Measurements from ENCODE around the gene EP300. TPM values are rescaled to one million over a fixed set of nuclear protein-coding genes. Genes with fewer than 3 reads are reported as not detected.

Gene EP300
- total and polyA plus RNA-seq, 4 donors, result 14.9 to 177 (median 44.4) TPM

DNA sequence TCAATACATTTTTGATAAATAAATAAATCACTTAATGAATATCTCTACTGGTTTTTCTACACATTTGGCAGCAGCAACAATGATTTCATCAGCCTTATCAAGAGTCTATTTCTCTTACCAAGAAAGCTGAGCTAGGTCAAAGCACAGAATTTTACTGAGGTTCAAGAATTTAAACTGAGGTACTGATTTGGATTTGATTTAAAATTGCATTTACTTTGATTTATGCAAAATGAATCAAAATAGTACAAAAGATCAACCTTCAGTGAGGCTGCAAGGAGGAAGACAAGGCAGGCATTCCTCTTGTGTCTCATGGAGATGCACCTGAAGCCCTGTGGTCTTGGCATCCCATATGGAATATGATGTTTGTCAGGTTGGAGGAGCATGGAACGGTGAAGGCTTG, 15.5 kb upstream of the EP300 start:
- no peak overlapping the region for H3K27ac ChIP-seq (ENCODE audit: low read depth in 1 of 2, low read length in 1 of 2)
- ATAC-seq (ENCODE audit: insufficient read depth, low FRiP score) (no peak), DNase-seq (no peak)
- no peaks in the 10 kb centered on the region for H3K27me3 ChIP-seq (ENCODE audit: control insufficient read depth in 3 of 3, insufficient read depth in 3 of 3, low read length in 2 of 3)
- no peaks in the 10 kb centered on the region for H3K4me1 ChIP-seq (ENCODE audit: control insufficient read depth in 5 of 5, insufficient read depth in 5 of 5, low read length in 5 of 5)
- H3K4me3 ChIP-seq, result no peak overlapping the region
- H3K9ac ChIP-seq (ENCODE audit: insufficient read depth in 1 of 2, low read length in 2 of 2), result no peak overlapping the region
- TF ChIP-seq, protein P1, sequence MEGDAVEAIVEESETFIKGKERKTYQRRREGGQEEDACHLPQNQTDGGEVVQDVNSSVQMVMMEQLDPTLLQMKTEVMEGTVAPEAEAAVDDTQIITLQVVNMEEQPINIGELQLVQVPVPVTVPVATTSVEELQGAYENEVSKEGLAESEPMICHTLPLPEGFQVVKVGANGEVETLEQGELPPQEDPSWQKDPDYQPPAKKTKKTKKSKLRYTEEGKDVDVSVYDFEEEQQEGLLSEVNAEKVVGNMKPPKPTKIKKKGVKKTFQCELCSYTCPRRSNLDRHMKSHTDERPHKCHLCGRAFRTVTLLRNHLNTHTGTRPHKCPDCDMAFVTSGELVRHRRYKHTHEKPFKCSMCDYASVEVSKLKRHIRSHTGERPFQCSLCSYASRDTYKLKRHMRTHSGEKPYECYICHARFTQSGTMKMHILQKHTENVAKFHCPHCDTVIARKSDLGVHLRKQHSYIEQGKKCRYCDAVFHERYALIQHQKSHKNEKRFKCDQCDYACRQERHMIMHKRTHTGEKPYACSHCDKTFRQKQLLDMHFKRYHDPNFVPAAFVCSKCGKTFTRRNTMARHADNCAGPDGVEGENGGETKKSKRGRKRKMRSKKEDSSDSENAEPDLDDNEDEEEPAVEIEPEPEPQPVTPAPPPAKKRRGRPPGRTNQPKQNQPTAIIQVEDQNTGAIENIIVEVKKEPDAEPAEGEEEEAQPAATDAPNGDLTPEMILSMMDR (IDR thresholded peaks at IDR 0.05; ENCODE audit: control extremely low read depth, extremely low read depth), result no peak
- no peaks in the 10 kb centered on the region for H3K9me3 ChIP-seq (ENCODE audit: control insufficient read depth in 4 of 4, insufficient read depth in 3 of 4, low read length in 3 of 4)
- H3K36me3 ChIP-seq (ENCODE audit: control insufficient read depth in 4 of 4, insufficient read depth in 4 of 4, low read length in 4 of 4), result no peaks in the 10 kb centered on the region
- 91% methylated on average over 1 of the region's 1 CpG for WGBS, 2 donors

GRCh38 chr22:41078931-41079330, 13.5 kb upstream of the EP300 start:
- ATAC-seq (ENCODE audit: insufficient read depth, low FRiP score) (no peak), DNase-seq (no peak)
- TF ChIP-seq, protein P1 (IDR thresholded peaks at IDR 0.05; ENCODE audit: control extremely low read depth, extremely low read depth), result no peak
- Histone ChIP-seq H3K36me3 (ENCODE audit: control insufficient read depth in 4 of 4, insufficient read depth in 4 of 4, low read length in 4 of 4) (no peaks in the 10 kb centered on the region), H3K9me3 (ENCODE audit: control insufficient read depth in 4 of 4, insufficient read depth in 3 of 4, low read length in 3 of 4) (no peaks in the 10 kb centered on the region), H3K27me3 (ENCODE audit: control insufficient read depth in 3 of 3, insufficient read depth in 3 of 3, low read length in 2 of 3) (no peaks in the 10 kb centered on the region), H3K4me3 (no peak overlapping the region), H3K27ac (ENCODE audit: low read depth in 1 of 2, low read length in 1 of 2) (no peak overlapping the region), H3K4me1 (ENCODE audit: control insufficient read depth in 5 of 5, insufficient read depth in 5 of 5, low read length in 5 of 5) (no peaks in the 10 kb centered on the region), H3K9ac (ENCODE audit: insufficient read depth in 1 of 2, low read length in 2 of 2) (no peak overlapping the region)
- WGBS, 2 donors, result 71 to 73% methylated on average over 1 of the region's 1 CpG

GRCh38 chr22:41085842-41086241, 6.5 kb upstream of the EP300 start:
- Histone ChIP-seq H3K27ac (ENCODE audit: low read depth in 1 of 2, low read length in 1 of 2) (no peak overlapping the region), H3K36me3 (ENCODE audit: control insufficient read depth in 4 of 4, insufficient read depth in 4 of 4, low read length in 4 of 4) (no peaks in the 10 kb centered on the region), H3K4me3 (no peak overlapping the region), H3K9ac (ENCODE audit: insufficient read depth in 1 of 2, low read length in 2 of 2) (no peak overlapping the region), H3K27me3 (ENCODE audit: control insufficient read depth in 3 of 3, insufficient read depth in 3 of 3, low read length in 2 of 3) (no peaks in the 10 kb centered on the region), H3K4me1 (ENCODE audit: control insufficient read depth in 5 of 5, insufficient read depth in 5 of 5, low read length in 5 of 5) (peaks cover 0 to 5% (median 0%) of the 10 kb centered on the region in 5 donors), H3K9me3 (ENCODE audit: control insufficient read depth in 4 of 4, insufficient read depth in 3 of 4, low read length in 3 of 4) (no peaks in the 10 kb centered on the region)
- DNase-seq (no peak), ATAC-seq (ENCODE audit: insufficient read depth, low FRiP score) (no peak)
- WGBS, 2 donors, result 81 to 83% methylated on average over 2 of the region's 2 CpGs
- TF ChIP-seq, protein P1 (IDR thresholded peaks at IDR 0.05; ENCODE audit: control extremely low read depth, extremely low read depth), result no peak
